ENCODE measurements around the gene EPHB3. TPM values are rescaled to one million over a fixed set of nuclear protein-coding genes. Genes with fewer than 3 reads are reported as not detected.

EPHB3 gene
- total and polyA plus RNA-seq, 10 of the 15 experiments (the other 5 are each of a cell fraction or from before 2014, with no cell fraction given), result 0.09 TPM; not detected in 9

DNA sequence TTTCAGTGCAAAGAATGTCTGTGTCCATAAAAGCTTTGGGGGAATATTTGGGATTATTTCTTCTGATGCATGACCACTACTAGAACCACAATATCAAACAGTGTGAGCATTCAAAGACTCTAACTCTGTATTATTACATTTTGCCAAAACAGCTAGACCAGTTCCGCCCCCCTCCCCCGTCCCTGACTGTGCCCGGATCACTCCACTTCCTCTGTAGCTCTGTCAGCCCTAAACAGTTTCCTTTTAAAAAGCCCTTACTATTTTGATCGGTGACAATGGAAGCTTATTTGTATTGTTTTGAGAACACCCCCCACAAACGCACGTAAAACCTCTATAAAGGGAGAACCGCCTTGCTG, 36.6 kb upstream of the EPHB3 start:
- ChIA-PET POLR2A (no interaction called here), RAD21 (ENCODE audit: unreplicated experiment) (no interaction called here), SMC1A (ENCODE audit: uncharacterized antibody, unreplicated experiment) (no interaction called here), CTCF (interaction anchor here (1.1 to 1.4 kb wide), 2 partner anchors 18 to 171 kb away, joined by 3 read pairs; no protein-coding TSS in a partner anchor)
- Histone ChIP-seq H3K4me2 (ENCODE audit: control insufficient read depth, insufficient read depth) (peak overlapping the region; percentile 44; the same call in 1 of the 2 replicates), H3K79me2 (ENCODE audit: control insufficient read depth, insufficient read depth, low read length) (no peaks in the 10 kb centered on the region), H3K27ac (ENCODE audit: control insufficient read depth, insufficient read depth) (no peak overlapping the region), H2AFZ (ENCODE audit: control insufficient read depth, low read depth, low read length) (peak overlapping the region; percentile 39), H3K36me3 (ENCODE audit: control insufficient read depth in 2 of 2, insufficient read depth in 2 of 2, low read length in 1 of 2) (no peaks in the 10 kb centered on the region), H3K4me1 (ENCODE audit: control insufficient read depth, insufficient read depth, low read length) (no peaks in the 10 kb centered on the region), H3K4me3 (no peak overlapping the region), H4K20me1 (ENCODE audit: control insufficient read depth, insufficient read depth) (no peaks in the 10 kb centered on the region), H3K27me3 (replicated peaks in 1 of 2; ENCODE audit: control insufficient read depth in 2 of 2, insufficient read depth in 2 of 2, low read length in 1 of 2) (peaks cover 3 to 21% of the 10 kb centered on the region in 2 experiments), H3K9me3 (replicated peaks; ENCODE audit: control insufficient read depth, insufficient read depth, low read length) (no peaks in the 10 kb centered on the region; the same call in 2 of the 3 replicates), H3K9ac (ENCODE audit: control insufficient read depth, insufficient read depth, low read length) (no peak overlapping the region)
- in situ Hi-C loops (cut with MboI), result no loop called here
- TF ChIP-seq CBFB (IDR thresholded peaks at IDR 0.05; ENCODE audit: low read depth) (no peak), SPI1 (IDR thresholded peaks at IDR 0.05; ENCODE audit: borderline replicate concordance, insufficient read depth, low read depth, low read length) (peak; percentile 41; the same call in 1 of the 2 replicates)
- DNase-seq (ENCODE audit: low read depth, low spot score), result no peak
- 0% methylated on average over 7 of the region's 7 CpGs for WGBS (ENCODE audit: insufficient coverage, insufficient replicate concordance, low lambda C conversion rate, missing lambda C conversion rate)
- no peak for FAIRE-seq
- no TSS peak for BruUV-seq (replicated peaks)
- ATAC-seq, result peak; percentile 36; the same call in 1 of the 3 replicates
- intact Hi-C loops (cut with micrococcal nuclease; ENCODE audit: unreplicated experiment), result no loop called here

DNA sequence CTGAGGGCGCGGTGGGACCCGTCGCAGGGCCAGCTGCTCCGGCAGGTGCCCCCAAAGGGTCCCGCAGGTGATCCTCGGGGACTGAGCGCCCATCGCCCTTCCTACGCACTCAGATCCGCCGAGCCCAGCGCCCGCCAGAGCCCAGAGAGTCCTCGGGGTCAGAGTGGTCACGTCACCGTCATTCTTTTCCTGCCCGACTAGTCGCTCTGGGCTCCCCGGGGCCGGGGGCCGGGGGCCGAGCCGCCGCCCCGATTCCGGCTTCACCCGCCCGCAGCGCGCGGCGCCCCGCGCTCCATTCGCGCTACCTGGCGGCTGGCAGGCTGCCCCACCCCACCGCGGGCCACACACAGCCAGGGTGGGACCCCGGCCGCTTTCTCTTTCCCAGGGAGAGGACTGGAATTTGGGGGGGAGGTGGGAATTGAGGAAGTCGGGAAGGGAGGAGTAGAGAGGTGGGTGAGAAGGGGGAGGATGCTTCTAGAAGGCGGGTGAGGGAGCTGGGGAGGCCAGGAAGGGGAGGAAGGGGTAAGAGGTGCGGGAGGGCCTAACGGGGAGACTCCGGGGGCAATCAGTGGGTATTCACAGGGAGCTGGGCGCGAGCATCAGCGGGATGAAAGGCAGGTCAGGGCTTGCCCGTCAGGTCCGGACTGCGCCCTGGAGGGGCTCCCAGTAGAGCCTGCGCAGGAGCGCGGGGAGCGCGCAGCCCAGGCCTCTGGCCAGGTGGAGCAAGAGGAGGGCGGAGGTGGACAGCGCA, 36.1 kb upstream of the EPHB3 start:
- Histone ChIP-seq H3K4me3 (no peak overlapping the region), H3K27ac (ENCODE audit: control insufficient read depth, insufficient read depth) (no peak overlapping the region), H3K9ac (ENCODE audit: control insufficient read depth, insufficient read depth, low read length) (no peak overlapping the region), H3K27me3 (replicated peaks in 1 of 2; ENCODE audit: control insufficient read depth in 2 of 2, insufficient read depth in 2 of 2, low read length in 1 of 2) (peaks cover 3 to 21% of the 10 kb centered on the region in 2 experiments), H2AFZ (ENCODE audit: control insufficient read depth, low read depth, low read length) (no peak overlapping the region; the same call in 1 of the 2 replicates), H3K9me3 (replicated peaks; ENCODE audit: control insufficient read depth, insufficient read depth, low read length) (no peaks in the 10 kb centered on the region; the same call in 2 of the 3 replicates), H3K4me1 (ENCODE audit: control insufficient read depth, insufficient read depth, low read length) (no peaks in the 10 kb centered on the region), H3K36me3 (ENCODE audit: control insufficient read depth in 2 of 2, insufficient read depth in 2 of 2, low read length in 1 of 2) (no peaks in the 10 kb centered on the region), H4K20me1 (ENCODE audit: control insufficient read depth, insufficient read depth) (no peaks in the 10 kb centered on the region), H3K79me2 (ENCODE audit: control insufficient read depth, insufficient read depth, low read length) (no peaks in the 10 kb centered on the region), H3K4me2 (ENCODE audit: control insufficient read depth, insufficient read depth) (peak overlapping the region; percentile 44; the same call in 1 of the 2 replicates)
- ATAC-seq (no peak), FAIRE-seq (no peak), DNase-seq (ENCODE audit: low read depth, low spot score) (no peak)
- in situ Hi-C loops (cut with MboI) (no loop called here), intact Hi-C loops (cut with micrococcal nuclease; ENCODE audit: unreplicated experiment) (no loop called here)
- ChIA-PET CTCF (interaction anchor here (0.8 to 1.4 kb wide), 3 partner anchors 12 to 172 kb away, joined by 3 read pairs; no protein-coding TSS in a partner anchor), POLR2A (interaction anchor here (0.5 kb wide), 1 partner anchor 187 kb away, joined by 4 read pairs; no protein-coding TSS in a partner anchor), RAD21 (ENCODE audit: unreplicated experiment) (no interaction called here), SMC1A (ENCODE audit: uncharacterized antibody, unreplicated experiment) (no interaction called here)
- no TSS peak for BruUV-seq (replicated peaks)
- WGBS (ENCODE audit: insufficient coverage, insufficient replicate concordance, low lambda C conversion rate, missing lambda C conversion rate), result 26% methylated on average over 50 of the region's 60 CpGs
- TF ChIP-seq BMI1 (IDR thresholded peaks at IDR 0.05; ENCODE audit: borderline replicate concordance), result no peak
- TF ChIP-seq, protein P1, sequence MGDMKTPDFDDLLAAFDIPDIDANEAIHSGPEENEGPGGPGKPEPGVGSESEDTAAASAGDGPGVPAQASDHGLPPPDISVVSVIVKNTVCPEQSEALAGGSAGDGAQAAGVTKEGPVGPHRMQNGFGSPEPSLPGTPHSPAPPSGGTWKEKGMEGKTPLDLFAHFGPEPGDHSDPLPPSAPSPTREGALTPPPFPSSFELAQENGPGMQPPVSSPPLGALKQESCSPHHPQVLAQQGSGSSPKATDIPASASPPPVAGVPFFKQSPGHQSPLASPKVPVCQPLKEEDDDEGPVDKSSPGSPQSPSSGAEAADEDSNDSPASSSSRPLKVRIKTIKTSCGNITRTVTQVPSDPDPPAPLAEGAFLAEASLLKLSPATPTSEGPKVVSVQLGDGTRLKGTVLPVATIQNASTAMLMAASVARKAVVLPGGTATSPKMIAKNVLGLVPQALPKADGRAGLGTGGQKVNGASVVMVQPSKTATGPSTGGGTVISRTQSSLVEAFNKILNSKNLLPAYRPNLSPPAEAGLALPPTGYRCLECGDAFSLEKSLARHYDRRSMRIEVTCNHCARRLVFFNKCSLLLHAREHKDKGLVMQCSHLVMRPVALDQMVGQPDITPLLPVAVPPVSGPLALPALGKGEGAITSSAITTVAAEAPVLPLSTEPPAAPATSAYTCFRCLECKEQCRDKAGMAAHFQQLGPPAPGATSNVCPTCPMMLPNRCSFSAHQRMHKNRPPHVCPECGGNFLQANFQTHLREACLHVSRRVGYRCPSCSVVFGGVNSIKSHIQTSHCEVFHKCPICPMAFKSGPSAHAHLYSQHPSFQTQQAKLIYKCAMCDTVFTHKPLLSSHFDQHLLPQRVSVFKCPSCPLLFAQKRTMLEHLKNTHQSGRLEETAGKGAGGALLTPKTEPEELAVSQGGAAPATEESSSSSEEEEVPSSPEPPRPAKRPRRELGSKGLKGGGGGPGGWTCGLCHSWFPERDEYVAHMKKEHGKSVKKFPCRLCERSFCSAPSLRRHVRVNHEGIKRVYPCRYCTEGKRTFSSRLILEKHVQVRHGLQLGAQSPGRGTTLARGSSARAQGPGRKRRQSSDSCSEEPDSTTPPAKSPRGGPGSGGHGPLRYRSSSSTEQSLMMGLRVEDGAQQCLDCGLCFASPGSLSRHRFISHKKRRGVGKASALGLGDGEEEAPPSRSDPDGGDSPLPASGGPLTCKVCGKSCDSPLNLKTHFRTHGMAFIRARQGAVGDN (IDR thresholded peaks at IDR 0.05), result no peak
- TF ChIP-seq, protein P2, sequence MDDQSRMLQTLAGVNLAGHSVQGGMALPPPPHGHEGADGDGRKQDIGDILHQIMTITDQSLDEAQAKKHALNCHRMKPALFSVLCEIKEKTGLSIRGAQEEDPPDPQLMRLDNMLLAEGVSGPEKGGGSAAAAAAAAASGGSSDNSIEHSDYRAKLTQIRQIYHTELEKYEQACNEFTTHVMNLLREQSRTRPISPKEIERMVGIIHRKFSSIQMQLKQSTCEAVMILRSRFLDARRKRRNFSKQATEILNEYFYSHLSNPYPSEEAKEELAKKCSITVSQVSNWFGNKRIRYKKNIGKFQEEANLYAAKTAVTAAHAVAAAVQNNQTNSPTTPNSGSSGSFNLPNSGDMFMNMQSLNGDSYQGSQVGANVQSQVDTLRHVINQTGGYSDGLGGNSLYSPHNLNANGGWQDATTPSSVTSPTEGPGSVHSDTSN (IDR thresholded peaks at IDR 0.05; ENCODE audit: insufficient replicate concordance, low read depth, low read length), result no peak
- TF ChIP-seq SUZ12 (IDR thresholded peaks at IDR 0.05; ENCODE audit: unreplicated experiment), result no peak
- TF ChIP-seq MEF2B (IDR thresholded peaks at IDR 0.05; ENCODE audit: partially characterized antibody, poor library complexity, severe bottlenecking), result no peak

All from GM12878 (cell line).